ENCODE data around the gene ERRFI1. TPM values are rescaled to one million over a fixed set of nuclear protein-coding genes. Genes with fewer than 3 reads are reported as not detected.

The ERRFI1 gene
- total RNA-seq, 3 donors from 2014 or later: 48.5 to 84.0 (median 50.2) TPM

GRCh38 chr1:8013800-8014199 lies 12.3 kb downstream of the ERRFI1 start:
- Histone ChIP-seq H3K9me3 (no peaks in the 10 kb centered on the region), H3K4me1 (ENCODE audit: low read depth) (peaks cover 23% of the 10 kb centered on the region), H3K4me3 (no peak overlapping the region), H3K36me3 (ENCODE audit: low read depth) (no peaks in the 10 kb centered on the region)
- DNase-seq (no peak), ATAC-seq (no peak)
- intact Hi-C loops (cut with DNase I, micrococcal nuclease): loop anchor here (10.0 kb wide), 1 partner anchor 301 kb away; the partner anchor contains the start of gene SLC45A1 (in 2 of the 2)
- TF ChIP-seq CTCF (IDR thresholded peaks at IDR 0.05): no peak

- no peak for TF ChIP-seq CTCF (IDR thresholded peaks at IDR 0.05)
Observed at GRCh38 chr1:8013399-8013798, 12.7 kb downstream of the ERRFI1 start.

GRCh38 chr1:8012955-8013354 lies 13.2 kb downstream of the ERRFI1 start:
- H3K4me1 ChIP-seq (ENCODE audit: low read depth): peaks cover 23% of the 10 kb centered on the region

More at GRCh38 chr1:8013399-8013798, 12.7 kb downstream of the ERRFI1 start:
- intact Hi-C loops (cut with DNase I, micrococcal nuclease): loop anchor here (10.0 kb wide), 1 partner anchor 301 kb away; the partner anchor contains the start of gene SLC45A1 (in 2 of the 2)
- no peaks in the 10 kb centered on the region for H3K9me3 ChIP-seq
- no peak for DNase-seq
- no peaks in the 10 kb centered on the region for H3K36me3 ChIP-seq (ENCODE audit: low read depth)
- ATAC-seq: no peak
- peaks cover 23% of the 10 kb centered on the region for H3K4me1 ChIP-seq (ENCODE audit: low read depth)
- H3K4me3 ChIP-seq: no peak overlapping the region

GRCh38 chr1:8011923-8012858 lies 13.9 kb downstream of the ERRFI1 start:
- Histone ChIP-seq H3K4me3 (no peak overlapping the region), H3K9me3 (no peaks in the 10 kb centered on the region), H3K36me3 (ENCODE audit: low read depth) (no peaks in the 10 kb centered on the region), H3K4me1 (ENCODE audit: low read depth) (peaks cover 23% of the 10 kb centered on the region)
- intact Hi-C loops (cut with DNase I, micrococcal nuclease): loop anchor here (10.0 kb wide), 1 partner anchor 303 kb away; the partner anchor contains the start of gene SLC45A1 (in 2 of the 2)
- no peak for DNase-seq
- ATAC-seq: no peak
- TF ChIP-seq CTCF (IDR thresholded peaks at IDR 0.05): no peak

More at GRCh38 chr1:8012955-8013354, 13.2 kb downstream of the ERRFI1 start:
- H3K36me3 ChIP-seq (ENCODE audit: low read depth): no peaks in the 10 kb centered on the region
- H3K4me3 ChIP-seq: no peak overlapping the region
- H3K9me3 ChIP-seq: no peaks in the 10 kb centered on the region
- ATAC-seq: no peak
- no peak for TF ChIP-seq CTCF (IDR thresholded peaks at IDR 0.05)
- DNase-seq: no peak
- intact Hi-C loops (cut with DNase I, micrococcal nuclease): loop anchor here (10.0 kb wide), 1 partner anchor 302 kb away; the partner anchor contains the start of gene SLC45A1 (in 2 of the 2)

- Histone ChIP-seq H3K36me3 (ENCODE audit: low read depth) (no peaks in the 10 kb centered on the region), H3K9me3 (no peaks in the 10 kb centered on the region), H3K4me3 (no peak overlapping the region), H3K4me1 (ENCODE audit: low read depth) (peaks cover 12% of the 10 kb centered on the region)
- no peak for TF ChIP-seq CTCF (IDR thresholded peaks at IDR 0.05)
- intact Hi-C loops (cut with DNase I, micrococcal nuclease): loop anchor here (10.0 kb wide), 1 partner anchor 304 kb away; the partner anchor contains the start of gene SLC45A1 (in 2 of the 2)
- DNase-seq (no peak), ATAC-seq (no peak)
Observed at GRCh38 chr1:8011016-8011415, 15.1 kb downstream of the ERRFI1 start.

Data from mucosa of descending colon (tissue), 3 donors.